IgD-negative memory B cell (primary cell): ENCODE data around the gene TSPAN33. TPM values are rescaled to one million over a fixed set of nuclear protein-coding genes. Genes with fewer than 3 reads are reported as not detected.
"Not testable (repeated sequence)": the region's sequence is repeated elsewhere in the genome, so short reads cannot be mapped to it uniquely, and the experiment has no call there.

ENCODE experiments used
- H3K27ac Mint-ChIP-seq, 3 donors: one replicate each; pipeline ENCODE4 v1.8.0; 2020 to 2022; ENCODE audit warnings: mild to moderate bottlenecking in 3 of 3, mixed read lengths in 3 of 3, moderate library complexity in 1 of 3
- H3K27me3 Mint-ChIP-seq: one replicate; pipeline ENCODE4 v1.8.0; 2021; ENCODE audit warnings: mixed read lengths
- H3K36me3 Mint-ChIP-seq: one replicate; pipeline ENCODE4 v1.8.0; 2020; ENCODE audit warnings: mild to moderate bottlenecking, mixed read lengths
- H3K4me1 Mint-ChIP-seq, 3 donors: one replicate each; pipeline ENCODE4 v1.8.0; 2020 to 2022; ENCODE audit warnings: mixed read lengths in 3 of 3, mild to moderate bottlenecking in 1 of 3
- H3K4me3 Mint-ChIP-seq, 4 donors: one replicate each; pipeline ENCODE4 v1.8.0; 2020 to 2022; ENCODE audit warnings: mild to moderate bottlenecking in 4 of 4, mixed read lengths in 4 of 4, moderate library complexity in 3 of 4
- H3K9me3 Mint-ChIP-seq, 3 donors: one replicate each; pipeline ENCODE4 v1.8.0; 2020 to 2021; ENCODE audit warnings: mixed read lengths in 3 of 3, mild to moderate bottlenecking in 1 of 3
- polyA plus RNA-seq: library from polyadenylated mRNA; unstranded; fragments of 300-500 nt; fragmentation: Illumina TruSeq; gene quantifications from one replicate; pipeline ENCODE4 v1.2.3, GENCODE V29; 2021

TSPAN33 gene
- polyA plus RNA-seq, 1 donor from 2014 or later, result 55.0 TPM

GRCh38 chr7:129170441-129171021, 26.0 kb downstream of the TSPAN33 start:
- Mint-ChIP-seq H3K27ac (peak overlapping the region in 2 of 3 donors; percentile 90 to 92), H3K9me3 (no peaks in the 10 kb centered on the region), H3K4me1 (peaks cover 24 to 36% (median 31%) of the 10 kb centered on the region in 3 donors), H3K27me3 (no peaks in the 10 kb centered on the region), H3K4me3 (peak overlapping the region in 2 of 4 donors; percentile 96), H3K36me3 (peaks cover 3% of the 10 kb centered on the region)

GRCh38 chr7:129173861-129174260, 29.4 kb downstream of the TSPAN33 start:
- H3K4me1 Mint-ChIP-seq, result peaks cover 10 to 16% (median 13%) of the 10 kb centered on the region in 3 donors
- H3K36me3 Mint-ChIP-seq, H3K4me3 Mint-ChIP-seq, H3K27me3 Mint-ChIP-seq, H3K9me3 Mint-ChIP-seq, H3K27ac Mint-ChIP-seq: not testable (repeated sequence)

GRCh38 chr7:129176916-129177710, 32.6 kb downstream of the TSPAN33 start:
- H3K36me3 Mint-ChIP-seq, result no peaks in the 10 kb centered on the region
- peak overlapping the region in 1 of 3 donors; percentile 16 for H3K27ac Mint-ChIP-seq
- no peaks in the 10 kb centered on the region for H3K9me3 Mint-ChIP-seq
- no peak overlapping the region for H3K4me3 Mint-ChIP-seq
- H3K4me1 Mint-ChIP-seq, result no peaks in the 10 kb centered on the region
- H3K27me3 Mint-ChIP-seq, result no peaks in the 10 kb centered on the region

GRCh38 chr7:129184981-129185670, 40.6 kb downstream of the TSPAN33 start:
- H3K4me1 Mint-ChIP-seq, result peaks cover 0 to 18% (median 7%) of the 10 kb centered on the region in 3 donors
- peaks cover 6% of the 10 kb centered on the region for H3K27me3 Mint-ChIP-seq
- no peaks in the 10 kb centered on the region for H3K9me3 Mint-ChIP-seq
- no peak overlapping the region for H3K27ac Mint-ChIP-seq
- peak overlapping the region in 1 of 4 donors; percentile 8 for H3K4me3 Mint-ChIP-seq
- no peaks in the 10 kb centered on the region for H3K36me3 Mint-ChIP-seq

- H3K27me3 Mint-ChIP-seq, result peaks cover 13% of the 10 kb centered on the region
- no peaks in the 10 kb centered on the region for H3K36me3 Mint-ChIP-seq
- no peak overlapping the region for H3K27ac Mint-ChIP-seq
- peak overlapping the region in 1 of 4 donors; percentile 64 for H3K4me3 Mint-ChIP-seq
- H3K9me3 Mint-ChIP-seq, result no peaks in the 10 kb centered on the region
- H3K4me1 Mint-ChIP-seq, result peaks cover 0 to 18% (median 7%) of the 10 kb centered on the region in 3 donors
Observed at GRCh38 chr7:129186749-129187260, 42.3 kb downstream of the TSPAN33 start.

GRCh38 chr7:129187681-129188371, 43.3 kb downstream of the TSPAN33 start:
- Mint-ChIP-seq H3K27me3 (peaks cover 17% of the 10 kb centered on the region), H3K4me3 (peak overlapping the region; percentile 36 to 91 (median 62)), H3K36me3 (no peaks in the 10 kb centered on the region), H3K27ac (no peak overlapping the region), H3K4me1 (peaks cover 0 to 18% (median 7%) of the 10 kb centered on the region in 3 donors), H3K9me3 (no peaks in the 10 kb centered on the region)

GRCh38 chr7:129188372-129188891, 43.9 kb downstream of the TSPAN33 start, which contains the start of gene SMO:
Gene SMO, plus strand, starts transcription at chr7:129188633. Its CDS starts 519 bp downstream, at chr7:129189152.
- peak within 1 kb of the TSS in 1 of 3 donors; percentile 33 for H3K27ac Mint-ChIP-seq
- H3K36me3 Mint-ChIP-seq, result no peaks in the 10 kb centered on the region
- H3K4me3 Mint-ChIP-seq, result peak within 1 kb of the TSS; percentile 62 to 91 (median 79)
- H3K4me1 Mint-ChIP-seq, result peaks cover 0 to 18% (median 7%) of the 10 kb centered on the region in 3 donors
- H3K9me3 Mint-ChIP-seq, result no peaks in the 10 kb centered on the region
- peaks cover 17% of the 10 kb centered on the region for H3K27me3 Mint-ChIP-seq

GRCh38 chr7:129188892-129189660, 44.6 kb downstream of the TSPAN33 start:
- H3K27me3 Mint-ChIP-seq, result peaks cover 17% of the 10 kb centered on the region
- peak overlapping the region in 1 of 3 donors; percentile 33 for H3K27ac Mint-ChIP-seq
- H3K4me1 Mint-ChIP-seq, result peaks cover 0 to 18% (median 7%) of the 10 kb centered on the region in 3 donors
- H3K4me3 Mint-ChIP-seq, result peak overlapping the region; percentile 62 to 91 (median 79)
- H3K9me3 Mint-ChIP-seq, result no peaks in the 10 kb centered on the region
- no peaks in the 10 kb centered on the region for H3K36me3 Mint-ChIP-seq

GRCh38 chr7:129189661-129190310, 45.3 kb downstream of the TSPAN33 start:
- peaks cover 0 to 18% (median 7%) of the 10 kb centered on the region in 3 donors for H3K4me1 Mint-ChIP-seq
- peak overlapping the region in 1 of 3 donors; percentile 33 for H3K27ac Mint-ChIP-seq
- peak overlapping the region; percentile 62 to 86 (median 71) for H3K4me3 Mint-ChIP-seq
- no peaks in the 10 kb centered on the region for H3K9me3 Mint-ChIP-seq
- H3K36me3 Mint-ChIP-seq, result no peaks in the 10 kb centered on the region
- peaks cover 17% of the 10 kb centered on the region for H3K27me3 Mint-ChIP-seq

GRCh38 chr7:129191272-129191671, 46.8 kb downstream of the TSPAN33 start:
- Mint-ChIP-seq H3K36me3 (no peaks in the 10 kb centered on the region), H3K9me3 (no peaks in the 10 kb centered on the region), H3K4me3 (peak overlapping the region in 1 of 4 donors; percentile 16), H3K27ac (no peak overlapping the region), H3K27me3 (peaks cover 17% of the 10 kb centered on the region), H3K4me1 (peaks cover 0 to 17% (median 6%) of the 10 kb centered on the region in 3 donors)

- peaks cover 0 to 7% (median 0%) of the 10 kb centered on the region in 3 donors for H3K4me1 Mint-ChIP-seq
- H3K36me3 Mint-ChIP-seq, result no peaks in the 10 kb centered on the region
- H3K27me3 Mint-ChIP-seq, result peaks cover 16% of the 10 kb centered on the region
- no peak overlapping the region for H3K27ac Mint-ChIP-seq
- H3K9me3 Mint-ChIP-seq, result no peaks in the 10 kb centered on the region
- H3K4me3 Mint-ChIP-seq, result no peak overlapping the region
Observed at GRCh38 chr7:129193892-129194291, 49.4 kb downstream of the TSPAN33 start.

GRCh38 chr7:129197771-129198170, 53.3 kb downstream of the TSPAN33 start:
- Mint-ChIP-seq H3K4me1 (peaks cover 0 to 1% (median 0%) of the 10 kb centered on the region in 3 donors), H3K27me3 (no peaks in the 10 kb centered on the region), H3K36me3 (no peaks in the 10 kb centered on the region), H3K4me3 (no peak overlapping the region), H3K27ac (no peak overlapping the region), H3K9me3 (no peaks in the 10 kb centered on the region)

- H3K9me3 Mint-ChIP-seq, result no peaks in the 10 kb centered on the region
- no peaks in the 10 kb centered on the region for H3K27me3 Mint-ChIP-seq
- no peak overlapping the region for H3K27ac Mint-ChIP-seq
- peaks cover 0 to 1% (median 0%) of the 10 kb centered on the region in 3 donors for H3K4me1 Mint-ChIP-seq
- no peak overlapping the region for H3K4me3 Mint-ChIP-seq
- no peaks in the 10 kb centered on the region for H3K36me3 Mint-ChIP-seq
Observed at GRCh38 chr7:129199406-129199805, 54.9 kb downstream of the TSPAN33 start.
